OCI-LY7 (cell line): ENCODE measurements around the gene CAV1. TPM values are rescaled to one million over a fixed set of nuclear protein-coding genes. Genes with fewer than 3 reads are reported as not detected.

Source experiments
- BruUV-seq: library from RNA; stranded (reverse); fragments of 400-500 nt; replicated peaks from 2 replicates; lab custom pipeline; 2021; lab: Mats Ljungman, UMichigan
- CTCF ChIA-PET: fragments of 300-600 bp; sonication (Branson Sonifier 250); formaldehyde crosslinking; loops from one replicate; lab custom pipeline; 2022; ENCODE audit warnings: antibody characterized with exemption; ENCODE audit not compliant: unreplicated experiment; lab: Charles Lee
- POLR2A ChIA-PET: fragments of 300-600 bp; sonication (Branson Sonifier 250); formaldehyde crosslinking; loops from one replicate; lab custom pipeline; 2022; ENCODE audit warnings: antibody characterized with exemption; lab: Charles Lee
- DNase-seq: peaks from one replicate; pipeline ENCODE4 v3.0.0-alpha.2; 2015; ENCODE audit warnings: low spot score
- H2AFZ ChIP-seq: fragments of 200-600 bp; sonication (generic), shearing (Covaris generic); 2 replicates; pipeline ENCODE4 v1.6.1; 2014; ENCODE audit warnings: mild to moderate bottlenecking, antibody characterized with exemption, low read length, moderate library complexity
- H3K27ac ChIP-seq: fragments of 200-600 bp; sonication (generic); 2 replicates; pipeline ENCODE4 v1.5.1; 2014; ENCODE audit warnings: mixed run types, low read depth, mild to moderate bottlenecking, moderate library complexity, low read length, inconsistent platforms; ENCODE audit not compliant: poor library complexity, severe bottlenecking
- H3K36me3 ChIP-seq: fragments of 200-600 bp; sonication (generic); 2 replicates; pipeline ENCODE4 v1.6.1; 2014; ENCODE audit warnings: mild to moderate bottlenecking, antibody characterized with exemption, low read length, moderate library complexity, mixed read lengths; ENCODE audit not compliant: insufficient read depth
- H3K4me1 ChIP-seq: fragments of 200-600 bp; sonication (generic); 2 replicates; pipeline ENCODE4 v1.5.1; 2014; ENCODE audit warnings: mild to moderate bottlenecking, low read length; ENCODE audit not compliant: insufficient read depth, poor library complexity, severe bottlenecking
- H3K4me2 ChIP-seq: fragments of 200-600 bp; sonication (generic); 2 replicates; pipeline ENCODE4 v1.6.1; 2014; ENCODE audit warnings: mild to moderate bottlenecking, low read length
- H3K4me3 ChIP-seq: fragments of 200-600 bp; sonication (generic); 2 replicates; pipeline ENCODE4 v1.5.1; 2014; ENCODE audit warnings: mild to moderate bottlenecking, low read depth, low read length; ENCODE audit not compliant: poor library complexity, severe bottlenecking
- H3K79me2 ChIP-seq: fragments of 200-600 bp; sonication (generic); 2 replicates; pipeline ENCODE4 v1.6.1; 2016; ENCODE audit warnings: low read depth, mild to moderate bottlenecking, low read length, moderate library complexity, mixed read lengths; ENCODE audit not compliant: insufficient read depth
- H3K9me2 ChIP-seq: fragments of 200-600 bp; sonication (generic); 2 replicates; pipeline ENCODE4 v1.6.1; 2016; ENCODE audit warnings: mild to moderate bottlenecking, low read length, mixed read lengths; ENCODE audit not compliant: insufficient read depth
- H3K9me3 ChIP-seq: fragments of 200-600 bp; sonication (generic); 2 replicates; pipeline ENCODE4 v1.6.1; 2014; ENCODE audit warnings: mild to moderate bottlenecking, mixed run types, low read length, mixed read lengths
- H4K20me1 ChIP-seq: fragments of 200-600 bp; sonication (generic); 2 replicates; pipeline ENCODE4 v1.6.1; 2014; ENCODE audit warnings: mild to moderate bottlenecking, antibody characterized with exemption, low read length, moderate library complexity, mixed read lengths; ENCODE audit not compliant: insufficient read depth
- CTCF ChIP-seq: fragments of 200-600 bp; sonication (generic); conservative IDR thresholded peaks from 2 replicates; pipeline ENCODE4 v1.5.1; 2014; ENCODE audit warnings: mild to moderate bottlenecking, antibody characterized with exemption, low read length, moderate library complexity, mixed read lengths
- EZH2phosphoT487 ChIP-seq: fragments of 200-600 bp; sonication (generic); IDR thresholded peaks from 2 replicates; pipeline ENCODE4 v1.6.1; 2018; ENCODE audit warnings: low read depth, borderline replicate concordance, mild to moderate bottlenecking, mixed run types, antibody characterized with exemption, low read length, moderate library complexity, mixed read lengths
- intact Hi-C: fragments of 100-400 bp; cut with micrococcal nuclease; formaldehyde crosslinking; loops from one replicate; pipeline ENCODE4 v1.10.0; 2022; ENCODE audit not compliant: unreplicated experiment
- total RNA-seq, 2 experiments: library from RNA; depleted of rRNA in 1 of 2; stranded (reverse); fragments of >200 nt in 1 of 2; shearing (Covaris generic) in 1 of 2; gene quantifications; 2 replicates each; pipeline ENCODE4 v1.2.3, GENCODE V29; 2014 to 2022

CAV1 gene
- total RNA-seq, 2 experiments from 2014 or later: not detected

DNA sequence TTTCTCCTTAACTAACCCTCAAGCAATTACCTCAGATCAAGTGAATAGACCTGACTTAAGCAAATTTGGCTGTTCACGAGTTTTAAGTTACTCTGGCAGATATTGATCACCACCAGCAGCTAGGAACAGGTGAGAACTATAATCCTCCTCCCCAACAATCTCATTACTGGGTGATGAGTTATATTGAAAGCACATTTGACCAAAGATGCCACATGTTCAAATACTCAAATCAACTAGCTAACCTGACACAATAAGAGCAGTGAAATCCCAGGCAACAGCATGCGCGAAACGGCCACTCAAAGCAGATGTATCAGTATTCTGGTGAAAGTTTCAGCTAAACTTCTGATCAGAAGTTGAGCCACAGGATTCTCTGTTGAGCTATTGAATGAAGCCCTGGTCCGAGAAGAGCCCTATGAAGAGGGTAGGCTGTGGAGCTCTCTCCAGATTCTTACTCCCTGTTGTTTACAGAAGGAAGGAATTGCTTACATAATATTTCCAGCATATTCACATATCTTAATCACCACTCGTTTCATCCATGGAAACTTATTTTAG is 52.6 kb downstream of the CAV1 start:
- H3K27ac ChIP-seq: no peak overlapping the region
- H3K9me3 ChIP-seq: no peaks in the 10 kb centered on the region
- POLR2A ChIA-PET: interaction anchor here (0.5 kb wide), 1 partner anchor 425 kb away, joined by 5 read pairs; no protein-coding TSS in a partner anchor
- H4K20me1 ChIP-seq: no peaks in the 10 kb centered on the region
- CTCF ChIA-PET: interaction anchor here (1.1 kb wide), 1 partner anchor 13 kb away, joined by 3 read pairs; no protein-coding TSS in a partner anchor
- H3K4me2 ChIP-seq: no peak overlapping the region
- H3K4me1 ChIP-seq: peaks cover 5% of the 10 kb centered on the region
- intact Hi-C loops: no loop called here
- no peaks in the 10 kb centered on the region for H3K36me3 ChIP-seq
- TF ChIP-seq CTCF (no peak), EZH2phosphoT487 (no peak)
- DNase-seq: no peak
- H3K79me2 ChIP-seq: no peaks in the 10 kb centered on the region
- H2AFZ ChIP-seq: no peak overlapping the region
- H3K9me2 ChIP-seq: no peaks in the 10 kb centered on the region
- no peak overlapping the region for H3K4me3 ChIP-seq
- BruUV-seq: no TSS peak

DNA sequence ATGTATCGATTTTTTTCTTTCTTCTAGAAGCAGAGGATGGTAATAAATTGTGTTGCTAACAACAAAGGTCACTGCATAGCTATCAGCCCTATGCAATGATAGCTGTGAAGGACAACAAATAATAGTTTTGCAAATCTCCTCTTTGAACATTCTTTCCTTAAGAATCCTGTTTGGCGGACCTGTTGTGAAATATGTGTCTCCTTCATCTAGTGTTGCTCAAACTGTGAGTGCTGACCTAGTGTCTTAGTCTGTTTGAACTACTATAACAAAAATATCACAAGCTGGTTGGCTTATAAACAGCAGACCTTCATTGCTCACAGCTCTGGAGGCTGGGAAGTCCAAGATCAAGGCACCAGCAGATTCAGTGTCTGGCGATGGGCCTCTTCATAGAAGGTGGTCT is 53.7 kb downstream of the CAV1 start:
- no peak for TF ChIP-seq CTCF
- intact Hi-C loops: no loop called here
- BruUV-seq: no TSS peak

DNA sequence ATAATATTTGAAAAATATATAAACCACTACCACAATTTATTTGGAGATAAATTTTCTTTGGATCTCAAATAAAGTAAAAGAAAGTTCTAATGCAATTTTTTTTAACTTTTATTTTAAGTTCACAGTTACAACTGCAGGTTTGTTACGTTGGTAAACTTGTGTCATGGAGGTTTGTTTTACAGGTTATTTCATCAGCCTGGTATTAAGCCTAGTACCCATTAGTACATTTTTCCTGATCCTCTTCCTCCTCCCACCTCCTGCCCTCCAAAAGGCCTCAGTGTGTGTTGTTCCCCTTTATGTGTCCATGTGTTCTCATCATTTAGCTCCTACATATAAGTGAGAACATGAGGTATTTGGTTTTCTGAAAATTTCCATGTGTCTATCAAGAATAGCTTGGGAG is 54.5 kb downstream of the CAV1 start:
- Histone ChIP-seq H3K4me1 (peaks cover 10% of the 10 kb centered on the region), H3K79me2 (no peaks in the 10 kb centered on the region), H3K4me2 (no peak overlapping the region), H3K36me3 (no peaks in the 10 kb centered on the region), H3K9me2 (no peaks in the 10 kb centered on the region), H3K27ac (no peak overlapping the region), H3K4me3 (no peak overlapping the region), H2AFZ (no peak overlapping the region), H4K20me1 (no peaks in the 10 kb centered on the region), H3K9me3 (no peaks in the 10 kb centered on the region)
- TF ChIP-seq CTCF (no peak), EZH2phosphoT487 (no peak)
- POLR2A ChIA-PET: no interaction called here
- CTCF ChIA-PET: no interaction called here
- no TSS peak for BruUV-seq
- DNase-seq: no peak
- intact Hi-C loops: no loop called here

More for the DNA sequence above, 53.7 kb downstream of the CAV1 start:
- no peak overlapping the region for H3K4me3 ChIP-seq
- H3K79me2 ChIP-seq: no peaks in the 10 kb centered on the region
- no peaks in the 10 kb centered on the region for H3K9me3 ChIP-seq
- no peak for DNase-seq
- CTCF ChIA-PET: no interaction called here
- no peaks in the 10 kb centered on the region for H4K20me1 ChIP-seq
- no peak overlapping the region for H2AFZ ChIP-seq
- H3K4me2 ChIP-seq: no peak overlapping the region
- H3K4me1 ChIP-seq: peaks cover 12% of the 10 kb centered on the region
- no peak overlapping the region for H3K27ac ChIP-seq
- H3K36me3 ChIP-seq: no peaks in the 10 kb centered on the region
- POLR2A ChIA-PET: no interaction called here
- no peaks in the 10 kb centered on the region for H3K9me2 ChIP-seq
